Stimulated activated CD4-positive, alpha-beta T cell treated with anti-CD3 and anti-CD28 coated beads, Interleukin-15, amount 100 ng/mL, for 24 hours (primary cell): Measurements from ENCODE around the gene NRROS.

Source experiments
- DNase-seq: peaks from one replicate; pipeline ENCODE4 v3.0.0-alpha.2; 2020

NRROS gene

DNA sequence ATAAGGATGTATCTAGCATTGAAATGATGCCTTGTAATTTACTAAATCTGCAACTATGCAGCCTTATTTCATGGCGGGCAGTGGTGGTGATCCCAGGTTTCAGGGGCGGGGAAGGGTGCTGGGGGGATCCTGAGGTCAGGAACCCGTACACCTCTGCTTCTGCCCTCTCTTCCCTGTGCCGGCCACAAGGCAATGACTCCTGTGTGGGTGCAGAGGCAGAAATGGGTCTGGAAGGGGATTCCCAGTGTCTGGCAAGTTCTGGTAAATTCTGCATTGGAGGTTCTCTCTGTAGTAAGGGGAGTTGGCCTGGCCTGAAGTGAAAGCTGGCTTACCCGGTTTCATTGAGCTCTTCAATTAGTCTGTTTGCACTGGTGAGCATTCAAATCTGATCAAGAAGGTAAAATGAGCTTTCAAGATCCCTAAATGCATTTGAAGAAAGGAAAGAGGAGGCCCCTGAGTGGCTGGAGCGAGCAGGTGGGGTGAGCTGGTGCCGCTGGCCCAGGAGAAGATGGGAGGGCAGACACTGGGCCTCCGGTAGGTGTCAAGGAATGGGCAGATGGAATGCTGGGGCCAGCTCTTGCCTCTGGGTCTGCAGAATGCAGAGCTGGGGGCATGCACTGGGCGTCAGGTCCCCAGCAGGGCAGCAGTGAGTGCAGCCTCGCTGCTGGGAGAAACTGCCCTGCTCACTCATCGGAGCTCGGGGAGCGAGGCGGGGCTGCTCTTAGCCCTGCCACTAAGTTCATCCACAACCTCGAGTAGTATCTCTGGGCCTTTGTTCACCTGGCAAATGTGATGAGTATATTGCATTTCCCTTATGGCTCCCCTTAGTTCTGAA lies 13.7 kb downstream of the NRROS start:
- no peak for DNase-seq

DNA sequence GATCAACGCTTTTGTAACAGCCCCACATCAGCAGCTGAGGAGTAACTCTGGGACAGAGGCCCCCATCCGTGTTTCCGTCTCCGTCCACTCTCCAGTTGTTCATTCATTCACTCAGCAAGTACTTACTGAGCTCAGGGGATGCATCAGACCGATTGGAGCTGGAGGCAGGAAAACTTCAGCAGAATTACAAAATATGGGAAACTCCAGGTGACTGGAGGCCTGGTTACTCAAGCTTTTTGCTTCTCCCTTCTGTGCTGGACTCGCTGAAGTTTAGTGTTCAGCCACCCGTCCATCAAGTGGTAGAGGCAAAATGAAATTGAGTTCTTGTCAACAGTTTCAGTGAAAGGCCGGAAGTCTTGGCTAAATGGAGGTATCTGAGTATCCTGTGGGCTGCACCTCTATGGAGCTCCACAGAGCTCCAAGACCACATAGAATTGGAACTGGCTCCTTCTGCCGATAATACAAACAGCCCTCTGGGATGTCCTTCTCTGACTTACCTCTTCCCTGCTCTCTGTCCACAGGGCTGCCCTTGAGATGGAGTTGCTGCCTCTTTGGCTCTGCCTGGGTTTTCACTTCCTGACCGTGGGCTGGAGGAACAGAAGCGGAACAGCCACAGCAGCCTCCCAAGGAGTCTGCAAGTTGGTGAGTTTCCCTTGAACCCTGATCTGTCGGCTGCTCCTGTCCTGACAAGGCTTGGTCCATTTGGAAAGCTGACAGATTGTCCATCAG lies 14.7 kb downstream of the NRROS start:
- no peak for DNase-seq

DNA sequence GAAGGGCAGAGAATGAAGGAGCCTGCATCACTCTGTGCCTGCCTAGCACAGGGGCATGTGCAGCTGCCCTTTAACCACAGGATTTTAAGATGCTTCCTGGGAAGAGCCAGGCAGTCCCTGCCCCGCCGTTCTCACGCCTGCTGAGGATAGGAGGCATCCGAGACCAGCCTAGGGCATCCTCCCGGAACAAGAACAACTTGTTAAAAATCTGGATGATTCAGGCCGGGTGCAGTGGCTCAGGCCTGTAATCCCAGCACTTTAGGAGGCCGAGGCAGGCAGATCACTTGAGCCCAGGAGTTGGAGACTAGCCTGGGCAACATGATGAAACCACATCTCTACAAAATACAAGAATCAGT lies 15.2 kb downstream of the NRROS start:
- no peak for DNase-seq

DNA sequence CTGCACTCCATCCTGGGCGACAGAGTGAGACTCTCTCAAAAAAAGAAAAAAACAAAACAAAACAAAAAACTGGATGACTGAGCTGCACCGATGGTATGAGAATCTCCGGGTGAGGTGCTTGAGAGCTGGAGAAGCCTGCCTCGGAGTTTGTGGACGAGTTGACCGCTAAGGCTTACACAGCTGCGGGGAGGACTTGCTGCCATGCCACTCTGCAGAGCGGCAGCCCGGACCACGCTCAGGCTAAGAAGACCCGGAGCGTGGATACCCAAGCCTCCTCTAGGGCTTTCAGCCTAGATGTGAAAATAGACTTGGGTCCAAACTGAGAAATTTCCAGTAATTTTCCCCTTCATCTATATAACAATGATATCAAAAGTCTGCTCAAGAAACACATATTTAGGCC lies 16.0 kb downstream of the NRROS start:
- no peak for DNase-seq

DNA sequence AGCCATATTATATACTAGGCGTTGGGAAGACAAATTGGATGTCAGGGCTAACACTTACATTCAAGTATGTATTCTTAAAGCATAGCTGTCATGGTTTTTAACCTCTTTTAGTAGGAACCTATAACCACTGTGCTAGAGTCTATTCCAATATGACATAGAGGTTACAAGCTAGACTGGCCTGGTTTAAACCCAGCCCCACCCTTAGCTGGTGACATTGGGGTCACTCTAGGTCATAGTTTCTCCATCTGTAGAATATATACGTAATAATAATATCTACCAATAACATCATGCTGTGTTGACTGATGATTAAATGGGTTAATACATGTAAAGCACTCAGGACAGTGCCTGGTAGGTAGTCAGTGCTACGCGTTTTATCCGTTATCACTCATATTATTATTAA lies 16.7 kb downstream of the NRROS start:
- DNase-seq, result no peak

DNA sequence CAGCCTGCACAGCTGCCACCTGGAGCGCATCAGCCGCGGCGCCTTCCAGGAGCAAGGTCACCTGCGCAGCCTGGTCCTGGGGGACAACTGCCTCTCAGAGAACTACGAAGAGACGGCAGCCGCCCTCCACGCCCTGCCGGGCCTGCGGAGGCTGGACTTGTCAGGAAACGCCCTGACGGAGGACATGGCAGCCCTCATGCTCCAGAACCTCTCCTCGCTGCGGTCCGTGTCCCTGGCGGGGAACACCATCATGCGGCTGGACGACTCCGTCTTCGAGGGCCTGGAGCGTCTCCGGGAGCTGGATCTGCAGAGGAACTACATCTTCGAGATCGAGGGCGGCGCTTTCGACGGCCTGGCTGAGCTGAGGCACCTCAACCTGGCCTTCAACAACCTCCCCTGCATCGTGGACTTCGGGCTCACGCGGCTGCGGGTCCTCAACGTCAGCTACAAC lies 20.4 kb downstream of the NRROS start:
- DNase-seq, result no peak

DNA sequence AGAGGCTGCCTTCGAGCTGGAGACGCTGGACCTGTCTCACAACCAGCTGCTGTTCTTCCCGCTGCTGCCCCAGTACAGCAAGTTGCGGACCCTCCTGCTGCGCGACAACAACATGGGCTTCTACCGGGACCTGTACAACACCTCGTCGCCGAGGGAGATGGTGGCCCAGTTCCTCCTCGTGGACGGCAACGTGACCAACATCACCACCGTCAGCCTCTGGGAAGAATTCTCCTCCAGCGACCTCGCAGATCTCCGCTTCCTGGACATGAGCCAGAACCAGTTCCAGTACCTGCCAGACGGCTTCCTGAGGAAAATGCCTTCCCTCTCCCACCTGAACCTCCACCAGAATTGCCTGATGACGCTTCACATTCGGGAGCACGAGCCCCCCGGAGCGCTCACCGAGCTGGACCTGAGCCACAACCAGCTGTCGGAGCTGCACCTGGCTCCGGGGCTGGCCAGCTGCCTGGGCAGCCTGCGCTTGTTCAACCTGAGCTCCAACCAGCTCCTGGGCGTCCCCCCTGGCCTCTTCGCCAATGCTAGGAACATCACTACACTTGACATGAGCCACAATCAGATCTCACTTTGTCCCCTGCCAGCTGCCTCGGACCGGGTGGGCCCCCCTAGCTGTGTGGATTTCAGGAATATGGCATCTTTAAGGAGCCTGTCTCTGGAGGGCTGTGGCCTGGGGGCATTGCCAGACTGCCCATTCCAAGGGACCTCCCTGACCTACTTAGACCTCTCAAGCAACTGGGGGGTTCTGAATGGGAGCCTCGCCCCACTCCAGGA lies 21.1 kb downstream of the NRROS start:
- DNase-seq, result no peak

DNA sequence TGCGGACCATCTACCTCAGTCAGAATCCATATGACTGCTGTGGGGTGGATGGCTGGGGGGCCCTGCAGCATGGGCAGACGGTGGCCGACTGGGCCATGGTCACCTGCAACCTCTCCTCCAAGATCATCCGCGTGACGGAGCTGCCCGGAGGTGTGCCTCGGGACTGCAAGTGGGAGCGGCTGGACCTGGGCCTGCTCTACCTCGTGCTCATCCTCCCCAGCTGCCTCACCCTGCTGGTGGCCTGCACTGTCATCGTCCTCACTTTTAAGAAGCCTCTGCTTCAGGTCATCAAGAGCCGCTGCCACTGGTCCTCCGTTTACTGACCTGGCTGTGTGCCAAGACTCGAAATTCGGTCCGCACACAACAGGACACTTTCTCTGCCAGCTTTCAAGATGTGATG lies 21.9 kb downstream of the NRROS start:
- no peak for DNase-seq

DNA sequence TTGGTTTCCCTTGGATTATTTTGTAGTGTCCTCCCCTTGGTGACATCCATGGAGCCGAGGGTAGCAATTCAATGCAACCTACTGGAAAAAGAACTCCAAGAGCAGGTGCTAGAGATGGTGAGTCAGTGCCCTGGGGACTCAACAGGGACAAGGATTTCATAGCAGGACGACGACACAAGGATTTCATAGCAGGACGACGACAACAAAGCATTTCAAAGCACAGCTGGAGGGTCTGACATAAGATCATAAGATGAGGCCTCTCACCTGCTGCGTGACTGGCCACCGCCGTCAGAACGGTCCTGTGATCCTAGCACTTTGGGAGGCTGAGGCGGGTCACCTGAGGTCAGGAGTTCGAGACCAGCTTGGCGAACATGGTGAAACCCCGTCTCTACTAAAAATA lies 22.5 kb downstream of the NRROS start:
- DNase-seq, result no peak

DNA sequence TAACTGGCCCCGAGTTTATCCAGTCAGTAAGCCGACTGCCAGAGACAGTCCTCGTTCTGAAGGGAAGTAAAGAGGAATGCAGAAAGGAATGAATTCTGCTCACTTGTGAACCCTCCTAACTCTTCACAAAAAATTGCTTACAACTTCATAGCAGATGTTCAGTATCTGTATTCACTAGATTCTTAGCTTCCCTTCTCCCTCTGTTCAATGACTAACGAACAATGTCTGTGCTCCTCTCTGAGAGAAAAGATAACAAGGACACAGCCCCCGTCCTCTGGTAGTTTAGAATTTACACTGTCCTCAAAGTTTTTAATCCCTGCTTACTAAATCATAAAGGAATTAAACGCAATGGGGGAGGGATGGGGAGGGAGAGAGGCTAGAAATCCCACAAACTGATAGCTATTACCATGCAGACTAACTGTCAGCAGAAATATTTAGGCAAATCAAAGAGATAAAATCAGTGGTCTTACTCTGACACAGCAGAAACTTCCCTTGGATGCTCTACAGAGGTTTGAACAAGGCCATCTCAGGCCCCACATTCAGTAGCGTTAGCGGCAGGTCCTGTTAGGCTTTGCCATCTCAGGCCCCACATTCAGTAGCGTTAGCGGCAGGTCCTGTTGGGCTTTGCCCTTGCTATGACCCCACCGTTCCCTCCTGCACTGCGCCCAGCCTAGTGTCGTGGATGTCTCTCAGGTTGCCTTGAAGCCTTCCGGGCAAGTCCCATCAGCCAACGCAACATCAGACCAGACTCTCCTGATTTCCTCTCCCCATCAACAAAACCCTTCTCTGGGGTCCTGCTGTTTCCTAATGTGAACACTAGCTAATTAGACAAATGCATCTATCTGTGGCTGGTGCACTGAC lies 23.4 kb downstream of the NRROS start:
- DNase-seq, result no peak

DNA sequence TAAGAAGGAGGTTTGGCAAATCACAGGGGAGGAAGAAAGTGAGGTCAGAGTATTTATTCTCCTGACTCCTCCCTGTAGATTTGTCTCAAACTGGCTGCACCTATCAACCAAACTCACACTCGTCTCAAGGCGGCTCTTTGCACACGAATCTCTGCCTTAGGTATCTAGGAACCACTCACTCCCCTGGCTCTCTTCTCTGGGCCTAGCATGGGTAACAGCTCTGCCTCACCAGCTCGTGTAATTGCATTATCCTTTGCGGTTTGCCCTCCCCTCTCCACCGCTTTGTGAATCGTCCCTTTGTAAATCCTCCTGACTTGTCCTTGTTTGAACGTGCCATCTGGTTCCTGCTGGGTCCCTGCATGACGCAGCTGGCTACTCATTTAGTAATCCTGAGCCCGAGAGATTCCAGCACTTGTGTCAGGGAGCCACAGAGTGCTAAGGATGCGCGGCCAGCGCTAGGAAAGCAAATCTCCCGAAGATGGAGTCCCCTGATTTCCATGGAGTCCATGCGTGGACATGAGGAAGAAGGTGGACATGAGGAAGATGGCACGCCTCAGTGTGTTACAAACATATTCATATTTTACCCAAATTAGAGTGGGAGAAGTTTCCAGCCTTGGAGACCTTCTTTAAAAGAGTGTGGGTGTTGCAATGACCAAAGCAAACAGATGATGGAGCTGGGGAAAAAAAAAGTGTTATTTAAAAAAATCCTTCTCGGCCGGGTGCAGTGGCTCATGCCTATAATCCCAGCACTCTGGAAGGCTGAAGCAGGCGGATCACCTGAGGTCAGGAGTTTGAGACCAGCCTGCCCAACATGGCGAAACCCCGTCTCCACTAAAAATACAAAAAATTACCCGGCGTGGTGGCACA lies 26.7 kb downstream of the NRROS start:
- DNase-seq, result no peak

DNA sequence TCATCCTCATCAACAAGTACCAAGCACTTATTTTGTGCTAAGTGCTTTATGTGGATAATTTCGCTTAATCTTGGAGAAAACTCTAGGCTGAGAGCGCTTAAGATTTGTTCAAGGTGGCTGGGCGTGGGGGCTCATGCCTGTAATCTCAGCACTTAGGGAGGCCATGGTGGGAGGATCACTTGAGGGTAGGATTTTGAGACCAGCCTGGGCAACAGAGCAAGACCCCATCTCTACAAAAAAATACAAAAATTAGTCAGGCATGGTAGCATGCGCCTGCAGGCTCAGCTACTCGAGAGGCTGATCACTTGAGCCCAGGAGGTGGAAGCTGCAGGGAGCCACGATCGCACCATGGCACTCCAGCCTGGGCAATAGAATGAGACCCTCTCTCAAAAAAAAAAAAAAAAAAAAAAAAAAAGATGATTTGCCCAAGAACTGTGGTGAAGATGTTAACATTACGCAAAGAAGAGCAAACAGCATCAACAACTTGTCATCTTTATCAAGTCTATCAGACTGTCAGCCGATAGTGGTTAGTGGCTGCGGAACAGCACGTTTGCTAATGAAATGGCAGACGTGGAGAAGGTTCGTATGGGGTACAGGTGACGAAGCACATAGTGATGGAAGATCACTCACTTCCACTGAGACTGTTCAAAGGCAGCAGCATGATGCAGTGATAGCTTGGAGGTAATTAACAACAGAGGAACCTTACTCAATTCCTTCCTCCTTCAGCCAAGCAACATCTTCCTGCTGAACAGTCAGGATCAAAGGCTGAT lies 27.7 kb downstream of the NRROS start:
- DNase-seq, result no peak

DNA sequence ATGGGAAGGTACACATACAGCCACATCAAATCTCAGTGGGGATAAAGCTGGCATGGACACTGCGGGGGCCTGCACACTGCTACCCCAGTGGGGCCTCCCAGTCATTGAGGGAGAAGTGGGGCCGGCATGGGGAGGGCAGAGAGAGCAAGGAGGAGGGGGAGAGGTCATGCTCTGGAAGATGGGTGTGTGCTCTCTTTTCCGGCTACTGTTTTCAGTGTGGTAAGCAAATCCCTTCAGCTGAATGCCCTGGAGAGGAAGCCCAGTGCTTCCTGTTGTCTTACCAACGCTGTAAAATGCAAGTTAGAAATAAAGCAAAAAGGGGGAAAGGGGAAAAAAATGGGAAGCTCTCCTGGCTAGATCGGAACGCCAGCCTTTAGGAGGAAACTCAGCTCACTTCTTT lies 30.8 kb downstream of the NRROS start:
- DNase-seq, result no peak

DNA sequence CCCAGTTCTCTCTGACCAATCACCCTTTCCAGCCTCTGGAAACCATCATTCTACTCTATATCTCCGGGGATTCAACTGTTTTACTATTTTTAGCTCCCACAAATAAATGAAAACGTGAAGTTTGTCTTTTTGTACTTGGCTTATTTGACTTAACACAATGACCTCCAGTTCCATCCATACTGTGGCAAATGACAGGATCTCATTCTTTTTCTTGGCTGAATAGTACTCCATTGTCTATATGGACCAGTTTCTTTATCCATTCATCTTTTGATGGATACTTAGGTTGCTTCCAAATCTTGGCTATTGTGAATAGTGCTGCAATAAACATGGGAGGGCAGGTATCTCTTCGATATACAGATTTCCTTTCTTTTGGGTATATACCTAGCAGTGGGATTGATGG lies 34.1 kb downstream of the NRROS start:
- DNase-seq, result no peak

DNA sequence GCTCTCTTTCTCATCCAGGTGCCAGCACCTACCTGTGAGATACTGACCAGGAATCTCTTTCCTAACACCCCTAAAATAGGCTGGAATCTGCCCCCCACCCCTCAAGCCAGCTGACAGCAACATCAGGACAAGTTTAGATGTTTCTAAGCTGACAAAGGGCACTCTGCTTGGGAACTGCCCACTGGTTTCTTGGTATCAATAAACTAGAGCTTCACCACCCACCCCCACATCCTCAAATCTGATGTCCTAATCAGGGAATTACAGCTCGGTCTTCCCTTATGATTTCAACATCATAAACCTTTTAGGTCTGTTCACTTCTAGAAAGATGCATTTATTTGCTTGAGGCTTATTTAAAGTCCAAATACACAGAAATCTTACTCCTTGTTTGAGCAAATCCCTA lies 37.9 kb downstream of the NRROS start:
- DNase-seq, result no peak

DNA sequence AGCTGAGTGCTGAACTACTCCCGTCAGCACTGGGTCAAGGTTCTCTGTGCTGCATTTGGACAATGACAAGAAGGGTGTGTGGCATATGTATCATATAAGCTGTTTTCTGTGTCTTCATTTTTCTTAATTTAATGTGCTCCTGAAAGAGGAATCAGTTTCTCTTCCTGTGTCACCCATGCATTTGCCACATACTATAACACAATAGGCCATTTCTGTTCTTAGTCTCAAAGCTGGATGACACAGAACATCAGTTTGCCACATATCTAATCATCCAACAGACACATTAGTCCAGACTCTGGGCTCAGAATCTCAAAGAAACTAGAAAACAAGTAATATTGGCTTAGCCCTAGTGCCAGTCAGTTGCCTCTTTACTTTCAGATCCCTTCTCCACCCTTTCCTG lies 38.4 kb downstream of the NRROS start:
- no peak for DNase-seq

DNA sequence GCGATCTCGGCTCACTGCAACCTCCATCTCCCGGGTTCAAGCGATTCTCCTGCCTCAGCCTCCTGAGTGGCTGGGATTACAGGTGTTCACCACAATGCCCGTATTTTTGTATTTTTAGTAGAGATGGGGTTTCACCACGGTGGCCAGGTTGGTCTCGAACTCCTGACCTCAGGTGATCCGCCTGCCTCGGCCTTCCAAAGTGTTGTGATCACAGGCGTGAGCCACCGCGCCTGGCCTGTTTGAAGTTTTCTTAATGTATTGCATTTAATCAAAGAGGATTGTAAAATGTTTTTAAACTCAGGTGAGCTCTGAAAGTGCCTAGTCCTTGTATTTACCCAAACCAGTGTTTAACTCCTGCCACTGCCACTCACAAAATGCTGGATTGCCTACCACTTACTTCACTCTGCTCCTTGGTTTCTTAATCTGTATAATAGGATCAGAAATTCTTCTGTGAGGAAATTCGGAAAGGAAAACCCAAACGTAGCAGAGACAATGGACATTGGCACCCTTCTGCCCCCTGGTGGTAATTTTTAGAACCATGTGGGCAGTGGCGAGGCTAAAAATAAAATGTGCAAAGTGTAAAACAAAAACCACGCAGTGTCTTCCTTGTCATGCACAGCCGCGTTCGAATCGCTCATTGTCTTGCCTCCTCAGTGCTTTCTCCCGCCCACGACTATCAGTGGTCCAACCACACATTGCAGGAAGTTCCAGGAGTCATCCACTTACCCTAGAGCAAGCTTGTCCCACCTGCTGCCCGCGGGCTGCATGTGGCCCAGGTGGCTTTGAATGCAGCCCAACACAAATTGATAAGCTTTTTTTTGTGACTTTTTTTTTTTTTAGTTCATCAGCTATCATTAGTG lies 45.3 kb downstream of the NRROS start:
- DNase-seq, result peak; percentile 74

DNA sequence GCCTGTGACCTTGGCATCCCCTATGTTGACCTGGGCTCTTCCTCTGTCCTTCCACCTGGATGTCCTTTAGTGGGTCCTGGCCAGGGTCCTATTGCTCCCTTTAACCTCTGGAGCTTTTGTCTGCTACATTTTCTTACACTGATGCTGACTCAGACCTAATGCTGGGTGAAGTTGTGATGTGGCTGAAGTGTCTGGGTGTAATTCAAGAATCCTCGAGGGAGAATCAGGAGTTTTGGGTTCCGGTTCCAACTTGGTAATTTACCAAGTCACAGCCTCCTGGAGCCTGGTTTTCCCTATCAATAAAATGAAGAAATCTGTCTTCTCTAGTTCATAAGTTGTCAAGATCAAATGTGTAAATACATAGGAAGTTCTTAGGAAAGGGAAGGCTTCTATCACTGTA lies 46.9 kb downstream of the NRROS start:
- DNase-seq, result no peak

DNA sequence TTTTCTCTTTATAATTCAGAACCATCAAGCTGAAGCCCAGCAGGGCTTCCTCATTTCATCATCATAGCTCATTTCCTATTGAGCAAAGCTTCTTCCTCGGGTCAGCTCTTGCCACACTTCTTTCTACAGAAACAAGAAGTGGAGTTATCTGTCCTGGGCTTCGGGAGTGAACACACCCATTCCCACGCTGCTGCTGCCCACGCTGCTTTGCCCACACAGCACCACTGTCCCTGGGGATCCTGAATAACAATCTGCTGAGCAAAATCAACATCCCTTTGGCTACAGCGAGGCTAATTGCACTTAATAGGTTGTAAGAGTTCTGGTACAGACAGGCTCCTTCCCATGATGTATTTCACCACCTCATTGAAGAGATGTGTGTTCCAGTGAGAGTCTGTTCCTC lies 48.9 kb downstream of the NRROS start:
- no peak for DNase-seq
